Mesothelial cell of epicardium (in vitro differentiated cells): Measurements from ENCODE around the gene AUTS2. TPM values are rescaled to one million over a fixed set of nuclear protein-coding genes. Genes with fewer than 3 reads are reported as not detected.

Experiments
- DNase-seq, 2 experiments: peaks; one replicate each; pipeline ENCODE4 v3.0.0; 2021; ENCODE audit warnings: low spot score in 2 of 2; ENCODE audit not compliant: unreplicated experiment in 2 of 2
- H3K27ac Mint-ChIP-seq: 2 replicates; pipeline ENCODE4 v1.8.0; 2021; ENCODE audit warnings: mixed read lengths
- H3K27me3 Mint-ChIP-seq: 2 replicates; pipeline ENCODE4 v1.8.0; 2021; ENCODE audit warnings: low read depth, mixed read lengths
- H3K36me3 Mint-ChIP-seq: 2 replicates; pipeline ENCODE4 v1.8.0; 2021; ENCODE audit warnings: mixed read lengths
- H3K4me1 Mint-ChIP-seq: 2 replicates; pipeline ENCODE4 v1.8.0; 2021; ENCODE audit warnings: mixed read lengths
- H3K4me3 Mint-ChIP-seq: 2 replicates; pipeline ENCODE4 v1.8.0; 2021; ENCODE audit warnings: mild to moderate bottlenecking, moderate library complexity, mixed read lengths
- H3K9me3 Mint-ChIP-seq: 2 replicates; pipeline ENCODE4 v1.8.0; 2021; ENCODE audit warnings: mixed read lengths
- CTCF ChIP-seq: fragments of 200-600 bp; sonication (generic); IDR thresholded peaks from one replicate; pipeline ENCODE4 v1.5.0; 2021; ENCODE audit warnings: antibody characterized with exemption; ENCODE audit not compliant: unreplicated experiment
- total RNA-seq: library from RNA; stranded (reverse); gene quantifications from 3 replicates; pipeline ENCODE4 v1.2.1, GENCODE V29; 2021

The AUTS2 gene
- total RNA-seq, 1 donor from 2014 or later = 135 TPM

DNA sequence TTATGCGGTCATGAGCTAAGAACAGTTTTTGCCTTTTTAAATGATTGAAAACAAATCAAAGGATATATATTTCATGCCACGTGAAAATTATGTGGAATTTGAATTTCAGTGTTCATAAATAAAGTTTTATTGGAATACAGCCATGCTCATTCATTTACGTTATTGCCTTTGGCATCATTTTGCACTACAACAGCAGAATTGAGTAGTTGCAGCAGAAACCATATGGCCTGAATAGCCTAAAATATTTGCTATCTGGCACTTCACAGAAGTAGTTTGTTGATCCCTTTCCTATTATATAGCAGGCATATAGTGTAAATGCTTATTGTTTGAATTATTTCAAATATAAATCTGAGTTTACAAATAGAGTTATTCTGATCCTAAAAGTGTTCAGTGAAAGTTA lies 59.7 kb downstream of the AUTS2 start:
- H3K27me3 Mint-ChIP-seq = no peaks in the 10 kb centered on the region
- H3K4me3 Mint-ChIP-seq = no peak overlapping the region
- H3K36me3 Mint-ChIP-seq = no peaks in the 10 kb centered on the region
- no peak for TF ChIP-seq CTCF
- no peaks in the 10 kb centered on the region for H3K9me3 Mint-ChIP-seq
- DNase-seq = no peak
- peaks cover 73% of the 10 kb centered on the region for H3K4me1 Mint-ChIP-seq
- no peak overlapping the region for H3K27ac Mint-ChIP-seq

DNA sequence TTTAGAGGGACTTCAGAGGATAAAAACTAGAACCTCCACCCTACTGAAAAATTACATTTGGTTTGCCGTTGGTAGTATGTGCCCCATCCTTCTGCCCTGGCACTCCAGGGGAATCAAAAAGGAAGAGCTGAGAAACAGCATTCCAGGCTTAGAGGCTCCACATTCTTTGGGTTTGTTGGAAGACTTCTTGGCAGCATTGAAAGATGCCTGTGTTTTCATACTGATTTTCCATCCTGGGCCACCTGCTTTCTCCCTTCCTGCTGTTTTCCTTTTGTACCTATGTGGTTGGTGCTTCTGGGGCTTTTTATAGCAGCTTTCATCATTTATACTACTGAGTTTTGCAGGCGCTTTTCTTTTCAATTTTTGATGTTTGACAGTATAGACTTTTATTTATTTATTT lies 61.7 kb downstream of the AUTS2 start:
- DNase-seq = no peak
- H3K36me3 Mint-ChIP-seq = no peaks in the 10 kb centered on the region

GRCh38 chr7:69661342-69661741 lies 63.1 kb downstream of the AUTS2 start:
- H3K27me3 Mint-ChIP-seq = no peaks in the 10 kb centered on the region

More for the DNA sequence above, 61.7 kb downstream of the AUTS2 start:
- H3K9me3 Mint-ChIP-seq = no peaks in the 10 kb centered on the region
- peaks cover 59% of the 10 kb centered on the region for H3K4me1 Mint-ChIP-seq
- TF ChIP-seq CTCF = no peak
- peak overlapping the region; percentile 23 for H3K27ac Mint-ChIP-seq
- H3K4me3 Mint-ChIP-seq = no peak overlapping the region
- no peaks in the 10 kb centered on the region for H3K27me3 Mint-ChIP-seq

DNA sequence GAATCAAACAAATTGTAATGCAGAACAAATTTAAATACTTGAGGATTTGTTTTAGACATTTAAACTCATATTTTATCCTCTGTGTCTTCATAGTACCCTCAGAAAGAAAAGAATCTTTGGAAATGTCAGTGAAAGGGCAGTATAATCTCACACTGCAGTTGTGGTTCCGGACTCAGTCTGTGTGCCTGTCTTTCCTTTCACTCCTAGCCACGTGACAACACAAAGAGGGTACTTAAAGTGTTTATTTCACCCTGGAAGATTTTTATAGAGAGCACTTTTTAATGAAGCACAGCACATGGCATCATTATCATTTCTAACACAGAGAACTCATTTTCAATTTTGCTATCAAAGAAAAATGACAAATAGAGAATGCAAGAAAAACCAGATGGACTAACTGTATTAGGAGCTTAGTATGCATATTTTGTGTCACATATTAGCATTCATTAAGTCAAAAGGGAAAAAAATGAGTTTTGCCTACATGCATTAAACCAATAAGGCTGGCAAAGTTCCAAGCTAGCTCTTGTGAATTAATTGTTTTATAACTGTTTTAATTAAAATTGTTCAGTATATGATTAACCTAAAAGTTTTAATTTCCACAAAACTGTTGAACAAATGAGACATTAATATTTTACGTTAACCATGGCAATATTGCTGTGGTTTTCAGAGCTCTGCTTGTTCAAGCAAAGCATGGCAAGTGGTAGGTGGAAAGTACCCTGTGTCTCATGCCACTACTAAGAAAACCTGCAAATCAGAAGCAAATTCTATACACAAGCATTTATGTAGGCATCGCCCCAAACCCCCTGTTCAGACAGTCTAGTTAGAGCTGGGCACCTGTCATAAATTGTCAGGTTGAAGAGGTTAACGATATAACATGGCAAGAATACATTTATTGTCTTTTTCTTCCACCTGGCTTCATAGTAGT lies 65.9 kb downstream of the AUTS2 start:
- peaks cover 34% of the 10 kb centered on the region for H3K4me1 Mint-ChIP-seq
- H3K27me3 Mint-ChIP-seq = no peaks in the 10 kb centered on the region
- H3K4me3 Mint-ChIP-seq = no peak overlapping the region
- no peak for TF ChIP-seq CTCF
- H3K36me3 Mint-ChIP-seq = no peaks in the 10 kb centered on the region
- H3K9me3 Mint-ChIP-seq = no peaks in the 10 kb centered on the region
- no peak for DNase-seq
- no peak overlapping the region for H3K27ac Mint-ChIP-seq

More at GRCh38 chr7:69661342-69661741, 63.1 kb downstream of the AUTS2 start:
- Mint-ChIP-seq H3K36me3 (no peaks in the 10 kb centered on the region), H3K27ac (no peak overlapping the region), H3K4me1 (peaks cover 53% of the 10 kb centered on the region), H3K9me3 (no peaks in the 10 kb centered on the region), H3K4me3 (no peak overlapping the region)
- no peak for DNase-seq
- no peak for TF ChIP-seq CTCF

GRCh38 chr7:69665369-69665768 lies 67.1 kb downstream of the AUTS2 start:
- H3K36me3 Mint-ChIP-seq = no peaks in the 10 kb centered on the region
- no peak for DNase-seq
- no peaks in the 10 kb centered on the region for H3K27me3 Mint-ChIP-seq
- no peak for TF ChIP-seq CTCF
- H3K4me1 Mint-ChIP-seq = peaks cover 32% of the 10 kb centered on the region
- no peaks in the 10 kb centered on the region for H3K9me3 Mint-ChIP-seq
- H3K27ac Mint-ChIP-seq = no peak overlapping the region
- no peak overlapping the region for H3K4me3 Mint-ChIP-seq
